RWPE2 (cell line): ENCODE measurements around the gene SLC9B2.

Source experiments
- ATAC-seq: fragments of 200-7000 bp; cut with Tn5 transposase; 3 replicates; pipeline ENCODE4 v1.9.1; 2021; ENCODE audit warnings: low read depth
- DNase-seq: peaks from one replicate; pipeline ENCODE4 v3.0.0-alpha.2; 2020; ENCODE audit warnings: low spot score
- H3K27ac ChIP-seq: fragments of 450-650 bp; 2 replicates; pipeline ENCODE4 v1.5.1; 2017; ENCODE audit warnings: mild to moderate bottlenecking; ENCODE audit not compliant: poor library complexity, severe bottlenecking
- H3K27me3 ChIP-seq: fragments of 250-450 bp; sonication (Bioruptor Pico); 2 replicates; pipeline ENCODE4 v1.5.1; 2021; ENCODE audit warnings: mild to moderate bottlenecking, moderate library complexity; ENCODE audit not compliant: insufficient read depth, poor library complexity, severe bottlenecking
- H3K36me3 ChIP-seq: fragments of 250-450 bp; sonication (Bioruptor Pico); 2 replicates; pipeline ENCODE4 v1.5.1; 2020; ENCODE audit warnings: low read depth, mild to moderate bottlenecking, moderate library complexity
- H3K4me1 ChIP-seq: fragments of 250-450 bp; sonication (Bioruptor Pico); 2 replicates; pipeline ENCODE4 v1.5.1; 2021; ENCODE audit warnings: mild to moderate bottlenecking, moderate library complexity; ENCODE audit not compliant: insufficient read depth, poor library complexity, severe bottlenecking
- H3K4me3 ChIP-seq: fragments of 250-450 bp; sonication (Bioruptor Pico); 2 replicates; pipeline ENCODE4 v1.5.1; 2021; ENCODE audit warnings: mild to moderate bottlenecking, moderate library complexity; ENCODE audit not compliant: severe bottlenecking
- H3K9me3 ChIP-seq: fragments of 250-450 bp; sonication (Bioruptor Pico); 2 replicates; pipeline ENCODE4 v1.5.1; 2021; ENCODE audit warnings: mild to moderate bottlenecking, moderate library complexity; ENCODE audit not compliant: severe bottlenecking
- CTCF ChIP-seq: fragments of 450-650 bp; IDR thresholded peaks from one replicate; pipeline ENCODE4 v1.5.1; 2017; ENCODE audit warnings: mild to moderate bottlenecking, moderate library complexity; ENCODE audit not compliant: poor library complexity, severe bottlenecking

The SLC9B2 gene

GRCh38 chr4:103046416-103047290 is 29.9 kb downstream of the SLC9B2 start:
- Histone ChIP-seq H3K27me3 (no peaks in the 10 kb centered on the region), H3K36me3 (peaks cover 32% of the 10 kb centered on the region), H3K4me3 (no peak overlapping the region), H3K27ac (no peak overlapping the region), H3K9me3 (no peaks in the 10 kb centered on the region), H3K4me1 (no peaks in the 10 kb centered on the region)
- DNase-seq (no peak), ATAC-seq (peak; percentile 87)
- peak; percentile 71 for TF ChIP-seq CTCF

GRCh38 chr4:103044183-103044582 is 32.4 kb downstream of the SLC9B2 start:
- Histone ChIP-seq H3K4me3 (no peak overlapping the region), H3K27me3 (no peaks in the 10 kb centered on the region), H3K36me3 (peaks cover 31% of the 10 kb centered on the region), H3K4me1 (no peaks in the 10 kb centered on the region), H3K9me3 (no peaks in the 10 kb centered on the region), H3K27ac (no peak overlapping the region)
- no peak for DNase-seq
- no peak for ATAC-seq
- TF ChIP-seq CTCF, result no peak

GRCh38 chr4:103036169-103036568 is 40.4 kb downstream of the SLC9B2 start:
- Histone ChIP-seq H3K27me3 (no peaks in the 10 kb centered on the region), H3K4me3 (no peak overlapping the region), H3K4me1 (no peaks in the 10 kb centered on the region), H3K36me3 (no peaks in the 10 kb centered on the region), H3K27ac (no peak overlapping the region), H3K9me3 (no peaks in the 10 kb centered on the region)
- ATAC-seq (no peak), DNase-seq (no peak)
- TF ChIP-seq CTCF, result no peak

GRCh38 chr4:103032574-103032973 is 44.0 kb downstream of the SLC9B2 start:
- Histone ChIP-seq H3K4me3 (no peak overlapping the region), H3K36me3 (no peaks in the 10 kb centered on the region), H3K9me3 (no peaks in the 10 kb centered on the region), H3K27me3 (no peaks in the 10 kb centered on the region), H3K27ac (no peak overlapping the region), H3K4me1 (no peaks in the 10 kb centered on the region)
- ATAC-seq (peak; percentile 72), DNase-seq (no peak)
- TF ChIP-seq CTCF, result peak; percentile 68

- no peak overlapping the region for H3K4me3 ChIP-seq
- TF ChIP-seq CTCF, result no peak
- H3K9me3 ChIP-seq, result no peaks in the 10 kb centered on the region
- no peak for ATAC-seq
- no peak for DNase-seq
- H3K4me1 ChIP-seq, result no peaks in the 10 kb centered on the region
- no peaks in the 10 kb centered on the region for H3K36me3 ChIP-seq
- no peak overlapping the region for H3K27ac ChIP-seq
- no peaks in the 10 kb centered on the region for H3K27me3 ChIP-seq
Measured at GRCh38 chr4:103030791-103031190, 45.8 kb downstream of the SLC9B2 start.
